ENCODE results near the gene VTI1A. TPM values are rescaled to one million over a fixed set of nuclear protein-coding genes. Genes with fewer than 3 reads are reported as not detected.

VTI1A gene
- total and polyA plus RNA-seq, 2 experiments from 2014 or later: 26.8 to 31.0 TPM

- TF ChIP-seq ZNF462 (CRISPR knock-in tag; IDR thresholded peaks at IDR 0.05) (no peak), EZH2 (IDR thresholded peaks at IDR 0.05; ENCODE audit: low read depth, unreplicated experiment) (no peak), REST (IDR thresholded peaks at IDR 0.05; ENCODE audit: unreplicated experiment) (no peak), ZNF114 (CRISPR knock-in tag; IDR thresholded peaks at IDR 0.05) (no peak)
These were observed 177.6 kb downstream of the VTI1A start (continued) for GRCh38 chr10:112624546-112625048.

- Mint-ChIP-seq H3K36me3 (ENCODE audit: low read depth) (no peaks in the 10 kb centered on the region), H3K9me3 (no peaks in the 10 kb centered on the region), H3K27me3 (ENCODE audit: insufficient read depth, low read depth, poor library complexity) (peaks cover 6% of the 10 kb centered on the region), H3K4me3 (no peak overlapping the region), H3K27ac (no peak overlapping the region), H3K4me1 (peaks cover 20% of the 10 kb centered on the region)
- no peaks in the 10 kb centered on the region for H3K27me3 ChIP-seq (ENCODE audit: insufficient read depth)
- no peak overlapping the region for H3K4me2 ChIP-seq
- no peak overlapping the region for H3K4me3 ChIP-seq
- no peak overlapping the region for H3K27ac ChIP-seq (ENCODE audit: low read depth)
- no peaks in the 10 kb centered on the region for H3K36me3 ChIP-seq (ENCODE audit: insufficient read depth)
- H2AFZ ChIP-seq: no peak overlapping the region
- no peaks in the 10 kb centered on the region for H3K9me2 ChIP-seq (ENCODE audit: insufficient read depth)
- peaks cover 10% of the 10 kb centered on the region; the same call in 1 of the 2 replicates for H3K4me1 ChIP-seq (ENCODE audit: insufficient read depth)
- no peaks in the 10 kb centered on the region; the same call in 1 of the 2 replicates for H3F3A ChIP-seq (replicated peaks; ENCODE audit: low read depth)
- no peak for ATAC-seq
- H4K20me1 ChIP-seq (replicated peaks; ENCODE audit: insufficient read depth): no peaks in the 10 kb centered on the region
- no peak for DNase-seq (ENCODE audit: low spot score)
- H3K79me2 ChIP-seq (replicated peaks; ENCODE audit: insufficient read depth): no peaks in the 10 kb centered on the region
- TF ChIP-seq STAT1 (IDR thresholded peaks at IDR 0.05; ENCODE audit: unreplicated experiment) (no peak), CTCF (conservative IDR thresholded peaks at IDR 0.05; ENCODE audit: low read depth in 2 of 2) (no peak), CREB1 (CRISPR knock-in tag; IDR thresholded peaks at IDR 0.05; ENCODE audit: low read depth) (no peak), ETS1 (IDR thresholded peaks at IDR 0.05) (no peak), JUNB (IDR thresholded peaks at IDR 0.05; ENCODE audit: unreplicated experiment) (no peak), POLR2AphosphoS5 (IDR thresholded peaks at IDR 0.05; ENCODE audit: low read depth) (no peak), EZH2 (IDR thresholded peaks at IDR 0.05; ENCODE audit: low read depth, unreplicated experiment) (no peak), ZNF331 (CRISPR knock-in tag; IDR thresholded peaks at IDR 0.05; ENCODE audit: low read depth) (no peak)
These were observed 182.1 kb downstream of the VTI1A start for GRCh38 chr10:112628951-112629609.
